OCI-LY1 (cell line): Measurements from ENCODE around the gene TRIM62.

Source experiments
- H2AFZ ChIP-seq: fragments of 200-600 bp; sonication (generic), shearing (Covaris generic); 2 replicates; pipeline ENCODE4 v1.6.0; 2014; ENCODE audit warnings: antibody characterized with exemption, mild to moderate bottlenecking, low read length
- H3F3A ChIP-seq: fragments of 200-600 bp; sonication (generic), shearing (Covaris generic); 2 replicates; pipeline ENCODE4 v1.6.0; 2014; ENCODE audit warnings: mild to moderate bottlenecking, antibody characterized with exemption, low read length, moderate library complexity; ENCODE audit not compliant: insufficient read depth
- H3K27ac ChIP-seq: fragments of 200-600 bp; sonication (generic); 2 replicates; pipeline ENCODE4 v1.5.1; 2014; ENCODE audit warnings: low read length, mixed run types, mild to moderate bottlenecking, low read depth; ENCODE audit not compliant: poor library complexity, severe bottlenecking
- H3K27me3 ChIP-seq: fragments of 200-600 bp; sonication (generic); 2 replicates; pipeline ENCODE4 v1.6.0; 2014; ENCODE audit warnings: antibody characterized with exemption, mild to moderate bottlenecking, low read length, moderate library complexity; ENCODE audit not compliant: insufficient read depth
- H3K36me3 ChIP-seq: fragments of 200-600 bp; sonication (generic); 2 replicates; pipeline ENCODE4 v1.6.1; 2014; ENCODE audit warnings: mild to moderate bottlenecking, antibody characterized with exemption, low read length, moderate library complexity, mixed read lengths; ENCODE audit not compliant: insufficient read depth
- H3K4me1 ChIP-seq: fragments of 200-600 bp; sonication (generic); 2 replicates; pipeline ENCODE4 v1.5.1; 2014; ENCODE audit warnings: mild to moderate bottlenecking, low read length, moderate library complexity; ENCODE audit not compliant: insufficient read depth, severe bottlenecking
- H3K4me2 ChIP-seq: fragments of 200-600 bp; sonication (generic), shearing (Covaris generic); 2 replicates; pipeline ENCODE4 v1.6.1; 2014; ENCODE audit warnings: low read length
- H3K4me3 ChIP-seq: fragments of 200-600 bp; sonication (generic); 2 replicates; pipeline ENCODE4 v1.5.1; 2014; ENCODE audit warnings: low read length, low read depth, mild to moderate bottlenecking, mixed read lengths; ENCODE audit not compliant: poor library complexity, severe bottlenecking
- H3K79me2 ChIP-seq: fragments of 200-600 bp; shearing (Covaris generic); 2 replicates; pipeline ENCODE4 v1.6.1; 2016; ENCODE audit warnings: mixed run types, low read length, mixed read lengths; ENCODE audit not compliant: insufficient read depth
- H3K9ac ChIP-seq: fragments of 200-600 bp; sonication (generic), shearing (Covaris generic); 2 replicates; pipeline ENCODE4 v1.6.1; 2014; ENCODE audit warnings: mild to moderate bottlenecking, low read length, mixed read lengths
- H3K9me2 ChIP-seq: fragments of 200-600 bp; sonication (generic), shearing (Covaris generic); 2 replicates; pipeline ENCODE4 v1.6.1; 2014; ENCODE audit warnings: low read depth, mild to moderate bottlenecking, low read length, mixed read lengths
- H3K9me3 ChIP-seq: fragments of 200-600 bp; shearing (Covaris generic); 2 replicates; pipeline ENCODE4 v1.6.1; 2014; ENCODE audit warnings: low read length, mixed read lengths
- H4K20me1 ChIP-seq: fragments of 200-600 bp; sonication (generic), shearing (Covaris generic); 2 replicates; pipeline ENCODE4 v1.6.0; 2016; ENCODE audit warnings: mild to moderate bottlenecking, low read length; ENCODE audit not compliant: insufficient read depth
- CTCF ChIP-seq: fragments of 200-600 bp; sonication (generic), shearing (Covaris generic); IDR thresholded peaks from 2 replicates; pipeline ENCODE4 v1.5.1; 2017; ENCODE audit warnings: mild to moderate bottlenecking, antibody characterized with exemption, low read length, moderate library complexity, mixed read lengths
- EZH2 ChIP-seq: fragments of 200-600 bp; sonication (generic), shearing (Covaris generic); IDR thresholded peaks from 2 replicates; pipeline ENCODE4 v1.8.0; 2017; ENCODE audit warnings: borderline replicate concordance, mixed run types, mild to moderate bottlenecking, antibody characterized with exemption, low read length, moderate library complexity, mixed read lengths

TRIM62 gene

DNA sequence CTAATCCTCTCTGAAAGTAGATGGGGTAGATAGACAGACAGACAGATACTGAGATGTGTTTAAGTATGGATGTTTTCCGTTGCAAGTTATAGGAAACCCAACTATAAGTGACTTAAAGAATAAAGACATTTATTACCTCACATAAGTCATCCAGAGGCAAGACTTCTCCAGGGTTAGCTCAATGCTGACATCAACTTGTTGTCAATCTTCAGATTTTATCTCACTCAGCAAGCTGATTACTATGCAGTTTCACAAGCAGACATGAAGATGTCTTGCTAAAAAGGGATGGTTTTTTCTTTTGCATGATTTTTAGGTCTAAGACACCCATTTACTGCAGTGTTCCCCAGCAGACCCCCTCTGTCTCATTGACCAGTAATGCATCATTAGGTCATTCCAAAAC, 43.7 kb upstream of the TRIM62 start:
- Histone ChIP-seq H3K9me3 (no peaks in the 10 kb centered on the region), H2AFZ (no peak overlapping the region), H3K27me3 (no peaks in the 10 kb centered on the region), H3K4me1 (no peaks in the 10 kb centered on the region), H3K9me2 (no peaks in the 10 kb centered on the region), H3K36me3 (no peaks in the 10 kb centered on the region), H4K20me1 (no peaks in the 10 kb centered on the region), H3K79me2 (no peaks in the 10 kb centered on the region), H3K9ac (no peak overlapping the region), H3F3A (no peaks in the 10 kb centered on the region), H3K4me2 (no peak overlapping the region), H3K4me3 (no peak overlapping the region), H3K27ac (no peak overlapping the region)
- TF ChIP-seq EZH2 (no peak), CTCF (no peak)

DNA sequence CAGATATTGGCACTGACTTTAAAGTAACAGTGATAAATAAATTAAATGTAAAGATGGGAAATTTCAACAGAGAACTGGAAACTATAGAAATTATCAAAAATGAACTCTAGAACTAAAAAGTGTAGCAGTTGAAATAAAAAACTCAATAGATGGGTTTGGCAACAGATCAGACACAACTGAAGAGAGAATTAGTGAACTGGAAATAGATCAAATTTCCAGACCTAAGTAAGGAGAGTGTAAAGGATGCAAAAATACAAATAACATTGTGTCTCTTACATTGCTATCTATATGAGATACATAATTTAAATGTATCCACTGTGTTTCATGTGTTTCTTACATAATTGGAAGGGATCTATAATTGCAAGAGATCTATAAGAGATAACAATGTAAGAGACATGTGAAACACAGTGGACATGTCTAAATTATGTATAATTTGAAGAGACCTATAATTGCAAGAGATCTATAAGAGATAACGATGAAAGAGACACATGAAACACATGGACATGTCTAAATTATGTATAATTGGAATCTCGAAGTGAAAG, 42.4 kb upstream of the TRIM62 start:
- no peaks in the 10 kb centered on the region for H3K4me1 ChIP-seq

GRCh38 chr1:33222381-33222780, 40.5 kb upstream of the TRIM62 start:
- H3K27ac ChIP-seq, result no peak overlapping the region
- H3K9ac ChIP-seq, result no peak overlapping the region
- H4K20me1 ChIP-seq, result no peaks in the 10 kb centered on the region
- no peaks in the 10 kb centered on the region for H3K36me3 ChIP-seq
- H3F3A ChIP-seq, result no peaks in the 10 kb centered on the region
- no peaks in the 10 kb centered on the region for H3K9me2 ChIP-seq
- no peaks in the 10 kb centered on the region for H3K9me3 ChIP-seq
- H2AFZ ChIP-seq, result no peak overlapping the region
- no peaks in the 10 kb centered on the region for H3K4me1 ChIP-seq
- no peaks in the 10 kb centered on the region for H3K27me3 ChIP-seq
- TF ChIP-seq CTCF, result no peak
- no peak for TF ChIP-seq EZH2
- H3K79me2 ChIP-seq, result no peaks in the 10 kb centered on the region
- no peak overlapping the region for H3K4me3 ChIP-seq
- no peak overlapping the region for H3K4me2 ChIP-seq

More for the DNA sequence above, 42.4 kb upstream of the TRIM62 start:
- Histone ChIP-seq H3K9me2 (no peaks in the 10 kb centered on the region), H3K9me3 (no peaks in the 10 kb centered on the region), H3K4me2 (no peak overlapping the region), H3F3A (no peaks in the 10 kb centered on the region), H3K27ac (no peak overlapping the region), H3K79me2 (no peaks in the 10 kb centered on the region), H3K36me3 (no peaks in the 10 kb centered on the region), H3K4me3 (no peak overlapping the region), H4K20me1 (no peaks in the 10 kb centered on the region), H3K9ac (no peak overlapping the region), H3K27me3 (no peaks in the 10 kb centered on the region), H2AFZ (no peak overlapping the region)
- TF ChIP-seq CTCF, result no peak
- TF ChIP-seq EZH2, result no peak
